ENCODE measurements around the gene PCBD2.

PCBD2 gene

GRCh38 chr5:134887593-134888159, 17.3 kb upstream of the PCBD2 start:
- DNase-seq (ENCODE audit: extremely low spot score): no peak
- POLR2A ChIA-PET: no interaction called here
- CTCF ChIA-PET: no interaction called here
- no peak for TF ChIP-seq BHLHE40 (IDR thresholded peaks at IDR 0.05; ENCODE audit: borderline replicate concordance)

DNA sequence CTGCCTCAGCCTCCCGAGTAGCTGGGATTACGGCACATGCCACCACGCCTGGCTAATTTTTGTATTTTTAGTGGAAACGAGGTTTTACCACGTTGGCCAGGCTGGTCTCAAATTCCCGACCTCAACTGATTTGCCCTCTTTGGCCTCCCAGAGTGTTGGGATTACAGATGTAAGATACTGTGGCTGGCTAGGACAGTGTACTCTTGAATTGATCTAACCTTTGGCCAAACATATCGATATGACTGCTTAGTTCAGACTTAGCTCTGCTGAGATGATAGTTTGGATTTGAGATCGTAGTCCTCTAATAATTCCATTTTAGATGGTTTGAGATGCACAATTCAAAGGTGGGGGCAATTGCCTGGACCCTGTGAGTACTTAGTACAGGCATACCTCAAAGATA, 15.6 kb upstream of the PCBD2 start:
- CTCF ChIA-PET: no interaction called here
- TF ChIP-seq CTBP1 (IDR thresholded peaks at IDR 0.05; ENCODE audit: borderline replicate concordance) (no peak), FOXA1 (IDR thresholded peaks at IDR 0.05) (no peak), FOXM1 (IDR thresholded peaks at IDR 0.05; ENCODE audit: borderline replicate concordance) (no peak), ARNT (IDR thresholded peaks at IDR 0.05) (no peak), LEF1 (IDR thresholded peaks at IDR 0.05; ENCODE audit: borderline replicate concordance) (no peak), ELF4 (IDR thresholded peaks at IDR 0.05) (no peak), SUZ12 (IDR thresholded peaks at IDR 0.05) (no peak), HDGF (IDR thresholded peaks at IDR 0.05; ENCODE audit: borderline replicate concordance) (no peak), L3MBTL2 (conservative IDR thresholded peaks at IDR 0.05) (no peak), BHLHE40 (IDR thresholded peaks at IDR 0.05; ENCODE audit: borderline replicate concordance) (no peak), ZNF384 (IDR thresholded peaks at IDR 0.05) (no peak), FOXK2 (IDR thresholded peaks at IDR 0.05) (no peak), TARDBP (IDR thresholded peaks at IDR 0.05) (no peak), NFRKB (IDR thresholded peaks at IDR 0.05) (no peak), SP1 (IDR thresholded peaks at IDR 0.05) (no peak)
- TF ChIP-seq, protein P1, sequence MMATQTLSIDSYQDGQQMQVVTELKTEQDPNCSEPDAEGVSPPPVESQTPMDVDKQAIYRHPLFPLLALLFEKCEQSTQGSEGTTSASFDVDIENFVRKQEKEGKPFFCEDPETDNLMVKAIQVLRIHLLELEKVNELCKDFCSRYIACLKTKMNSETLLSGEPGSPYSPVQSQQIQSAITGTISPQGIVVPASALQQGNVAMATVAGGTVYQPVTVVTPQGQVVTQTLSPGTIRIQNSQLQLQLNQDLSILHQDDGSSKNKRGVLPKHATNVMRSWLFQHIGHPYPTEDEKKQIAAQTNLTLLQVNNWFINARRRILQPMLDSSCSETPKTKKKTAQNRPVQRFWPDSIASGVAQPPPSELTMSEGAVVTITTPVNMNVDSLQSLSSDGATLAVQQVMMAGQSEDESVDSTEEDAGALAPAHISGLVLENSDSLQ (IDR thresholded peaks at IDR 0.05): no peak
- no peak for DNase-seq (ENCODE audit: extremely low spot score)
- POLR2A ChIA-PET: interaction anchor here (1.4 kb wide), 1 partner anchor 15 kb away, joined by 3 read pairs; the partner anchor contains the start of gene PCBD2

DNA sequence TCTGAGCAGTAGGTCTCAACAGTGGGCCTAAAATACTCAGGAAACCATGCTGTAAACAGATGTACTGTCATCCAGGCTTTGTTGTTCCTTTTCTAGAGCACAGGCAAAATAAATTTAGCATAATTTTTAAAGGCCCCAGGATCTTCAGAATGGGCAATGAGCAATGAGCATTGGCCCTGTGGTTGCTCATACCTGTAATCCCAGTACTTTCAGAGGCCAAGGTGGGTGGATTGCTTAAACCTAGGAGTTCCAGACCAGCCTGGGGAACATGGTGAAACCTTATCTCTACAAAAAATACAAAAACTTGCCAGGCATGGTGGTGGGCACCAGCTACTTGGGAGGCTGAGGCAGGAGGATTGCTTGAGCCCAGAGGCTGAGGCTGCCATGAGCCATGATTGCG, 13.5 kb upstream of the PCBD2 start:
- TF ChIP-seq SUZ12 (IDR thresholded peaks at IDR 0.05): no peak
- TF ChIP-seq, protein P1 (IDR thresholded peaks at IDR 0.05): no peak
- DNase-seq (ENCODE audit: extremely low spot score): no peak
- ChIA-PET CTCF (interaction anchor here (0.6 kb wide), 1 partner anchor 145 kb away, joined by 7 read pairs; no protein-coding TSS in a partner anchor), POLR2A (interaction anchor here (0.6 to 1.4 kb wide), 2 partner anchors 17 to 24 kb away, joined by 4 to 5 read pairs; partner anchors contain the start of gene TXNDC15)

DNA sequence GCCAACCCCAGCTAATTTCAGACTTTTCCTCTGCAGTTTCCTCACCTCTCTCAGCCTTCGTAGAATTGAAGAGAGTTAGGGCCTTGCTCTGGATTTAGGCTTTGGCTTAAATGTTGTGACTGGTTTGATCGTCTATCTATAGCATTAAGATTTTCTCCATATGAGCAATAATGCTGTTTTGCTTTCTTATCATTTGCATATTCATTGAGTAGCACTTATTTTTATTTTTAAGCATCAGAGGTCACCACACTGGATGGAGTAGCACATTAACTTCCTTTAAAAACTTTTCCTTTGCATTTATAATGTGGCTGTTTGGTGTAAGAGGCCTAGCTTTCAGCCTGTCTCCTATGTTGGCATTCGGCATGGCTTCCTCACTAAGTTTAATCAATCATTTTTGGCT, 12.6 kb upstream of the PCBD2 start:
- no peak for DNase-seq (ENCODE audit: extremely low spot score)
- CTCF ChIA-PET: interaction anchor here (0.7 kb wide), 1 partner anchor 12 kb away, joined by 5 read pairs; no protein-coding TSS in a partner anchor
- POLR2A ChIA-PET: interaction anchor here (1.4 kb wide), 1 partner anchor 18 kb away, joined by 5 read pairs; the partner anchor contains the start of gene TXNDC15
- TF ChIP-seq ELF4 (IDR thresholded peaks at IDR 0.05) (no peak), BHLHE40 (IDR thresholded peaks at IDR 0.05; ENCODE audit: borderline replicate concordance) (no peak), FOXM1 (IDR thresholded peaks at IDR 0.05; ENCODE audit: borderline replicate concordance) (no peak), ZNF384 (IDR thresholded peaks at IDR 0.05) (no peak), SP1 (IDR thresholded peaks at IDR 0.05) (no peak), LEF1 (IDR thresholded peaks at IDR 0.05; ENCODE audit: borderline replicate concordance) (no peak), SUZ12 (IDR thresholded peaks at IDR 0.05) (no peak), TARDBP (IDR thresholded peaks at IDR 0.05) (no peak), CTBP1 (IDR thresholded peaks at IDR 0.05; ENCODE audit: borderline replicate concordance) (no peak), FOXA1 (IDR thresholded peaks at IDR 0.05) (no peak), FOXK2 (IDR thresholded peaks at IDR 0.05) (no peak)
- TF ChIP-seq, protein P1 (IDR thresholded peaks at IDR 0.05): no peak

GRCh38 chr5:134892926-134893325, 12.0 kb upstream of the PCBD2 start:
- POLR2A ChIA-PET: interaction anchor here (1.0 kb wide), 1 partner anchor 19 kb away, joined by 3 read pairs; the partner anchor contains the start of gene TXNDC15
- no peak for DNase-seq (ENCODE audit: extremely low spot score)
- CTCF ChIA-PET: no interaction called here
- TF ChIP-seq ELF4 (IDR thresholded peaks at IDR 0.05) (no peak), ARNT (IDR thresholded peaks at IDR 0.05) (no peak), TARDBP (IDR thresholded peaks at IDR 0.05) (no peak), HDGF (IDR thresholded peaks at IDR 0.05; ENCODE audit: borderline replicate concordance) (no peak)
- TF ChIP-seq, protein P1 (IDR thresholded peaks at IDR 0.05): no peak

- ChIA-PET CTCF (interaction anchor here (0.5 kb wide), 1 partner anchor 91 kb away, joined by 9 read pairs; no protein-coding TSS in a partner anchor), POLR2A (interaction anchor here (1.0 kb wide), 1 partner anchor 20 kb away, joined by 3 read pairs; the partner anchor contains the start of gene TXNDC15)
- DNase-seq (ENCODE audit: extremely low spot score): no peak
- TF ChIP-seq SUZ12 (IDR thresholded peaks at IDR 0.05) (no peak), BHLHE40 (IDR thresholded peaks at IDR 0.05; ENCODE audit: borderline replicate concordance) (no peak), LEF1 (IDR thresholded peaks at IDR 0.05; ENCODE audit: borderline replicate concordance) (no peak), L3MBTL2 (conservative IDR thresholded peaks at IDR 0.05) (no peak), CTBP1 (IDR thresholded peaks at IDR 0.05; ENCODE audit: borderline replicate concordance) (no peak), FOXA1 (IDR thresholded peaks at IDR 0.05) (no peak), FOXK2 (IDR thresholded peaks at IDR 0.05) (no peak), ZNF384 (IDR thresholded peaks at IDR 0.05) (no peak), HDGF (IDR thresholded peaks at IDR 0.05; ENCODE audit: borderline replicate concordance) (no peak), SP1 (IDR thresholded peaks at IDR 0.05) (no peak), ELF4 (IDR thresholded peaks at IDR 0.05) (no peak), TARDBP (IDR thresholded peaks at IDR 0.05) (no peak), FOXM1 (IDR thresholded peaks at IDR 0.05; ENCODE audit: borderline replicate concordance) (no peak), NFRKB (IDR thresholded peaks at IDR 0.05) (no peak), ARNT (IDR thresholded peaks at IDR 0.05) (no peak)
- TF ChIP-seq, protein P1 (IDR thresholded peaks at IDR 0.05): no peak
Measured at GRCh38 chr5:134893748-134894505, 11.0 kb upstream of the PCBD2 start.
